Urothelium cell line (cell line): Measurements from ENCODE around the gene TECR.
"Not testable (repeated sequence)": the region's sequence is repeated elsewhere in the genome, so short reads cannot be mapped to it uniquely, and the experiment has no call there.

Experiments
- DNase-seq: peaks from one replicate; pipeline ENCODE4 v3.0.0; 2011; ENCODE audit warnings: low spot score, mixed read lengths
- FAIRE-seq: peaks from 2 replicates; lab custom pipeline; 2011; peaks lifted over from hg19 to GRCh38; lab: Jason Lieb, UNC

The TECR gene

GRCh38 chr19:14533450-14533849 is 4.1 kb downstream of the TECR start:
- FAIRE-seq (no peak), DNase-seq (no peak)

DNA sequence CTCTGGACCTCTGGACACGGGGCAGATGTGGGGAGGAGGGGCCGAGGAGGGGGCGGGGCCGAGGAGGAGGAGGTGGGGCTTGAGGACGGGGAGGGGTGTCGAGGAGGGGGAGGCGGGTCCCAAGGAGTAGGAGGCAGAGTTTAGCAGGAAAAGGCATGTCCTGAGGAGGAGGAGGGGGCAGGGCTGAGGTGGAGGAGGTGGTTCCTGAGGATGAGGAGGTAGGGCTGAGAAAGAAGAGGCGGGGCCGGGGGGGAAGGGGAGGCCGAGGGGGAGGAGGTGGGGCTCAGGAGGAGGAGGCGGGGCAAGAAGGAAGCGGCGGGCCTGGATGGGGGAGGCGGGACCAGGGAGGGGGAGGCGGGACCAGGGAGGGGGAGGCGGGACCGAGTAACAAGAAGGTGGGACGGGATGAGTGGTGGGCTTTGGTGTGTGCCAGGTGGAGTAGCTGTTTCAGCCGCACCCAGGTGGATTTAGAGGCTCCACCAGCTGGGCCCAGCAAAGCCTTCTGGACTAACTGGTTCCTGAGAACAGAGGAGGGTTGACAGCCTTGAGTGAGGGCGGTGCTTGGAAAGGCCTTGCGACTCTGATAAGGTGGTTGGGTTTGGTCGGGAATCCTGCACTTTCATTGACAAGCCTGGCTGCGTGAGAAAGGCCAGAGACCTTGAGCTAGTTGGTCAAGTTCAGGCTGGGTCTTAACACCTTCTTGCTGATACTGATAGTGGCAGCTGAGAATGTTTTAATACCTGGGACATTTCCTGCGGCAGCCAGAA is 7.7 kb downstream of the TECR start:
- FAIRE-seq, result no peak
- peak; percentile 51 for DNase-seq

GRCh38 chr19:14540741-14541525 is 11.5 kb downstream of the TECR start:
- DNase-seq (no peak), FAIRE-seq (no peak)

DNA sequence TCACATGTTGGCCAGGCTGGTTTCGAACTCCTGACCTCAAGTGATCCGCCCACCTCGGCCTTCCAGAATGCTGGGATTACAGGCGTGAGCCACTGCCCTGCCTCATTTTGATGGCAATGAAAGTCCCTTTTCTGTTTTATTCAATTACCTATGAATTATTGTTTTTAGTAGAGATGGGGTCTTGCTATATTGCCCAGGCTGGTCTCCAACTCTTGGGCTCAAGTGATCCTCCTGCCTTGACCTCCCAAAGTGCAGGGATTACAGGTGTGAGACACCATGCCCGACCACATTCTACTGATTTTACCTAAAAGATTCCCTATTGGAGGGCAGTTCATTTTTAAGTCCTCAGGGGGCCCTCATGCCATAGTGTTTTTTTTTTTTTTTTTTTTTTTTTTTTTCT is 12.6 kb downstream of the TECR start:
- FAIRE-seq, DNase-seq: not testable (repeated sequence)

- no peak for DNase-seq
- FAIRE-seq, result no peak
These were observed 13.4 kb downstream of the TECR start for GRCh38 chr19:14542711-14543328.

- DNase-seq, result no peak
- FAIRE-seq, result no peak
These were observed 14.7 kb downstream of the TECR start for GRCh38 chr19:14544047-14544446.

DNA sequence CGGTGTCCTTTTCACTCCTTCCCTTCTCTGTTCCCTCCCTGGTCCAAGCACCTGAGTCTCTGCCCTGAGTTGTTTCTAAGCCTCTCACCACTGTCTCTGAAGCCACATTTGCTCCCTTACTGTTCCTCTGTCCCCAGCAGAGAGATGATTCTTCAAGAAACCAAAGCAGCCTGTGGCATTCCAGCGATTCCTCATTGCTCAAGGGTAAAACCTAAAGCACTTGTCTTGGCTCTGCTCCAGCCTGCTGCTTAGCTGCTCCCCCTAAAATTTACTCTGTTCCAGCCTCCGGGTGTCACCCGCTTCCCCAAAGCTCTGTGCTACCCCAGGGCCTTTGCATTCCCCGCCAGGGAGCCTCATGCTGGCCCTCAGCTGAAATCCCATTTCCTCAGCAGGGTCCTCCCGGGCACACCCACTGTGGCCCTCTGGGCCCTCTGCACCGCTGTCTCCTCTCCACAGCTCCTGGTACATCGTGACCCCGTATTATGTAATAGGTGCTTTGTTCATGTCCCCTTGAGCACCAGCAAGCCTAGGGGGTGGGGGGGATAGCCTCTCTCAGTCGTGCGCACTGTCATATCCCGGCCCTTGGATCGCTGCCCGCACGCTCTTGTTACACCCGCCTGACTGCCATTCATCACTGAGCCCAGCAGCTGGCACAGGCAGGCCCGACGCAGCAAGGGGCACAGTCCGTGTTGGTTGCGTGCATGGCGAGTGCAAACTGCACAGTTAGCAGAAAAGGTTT is 15.8 kb downstream of the TECR start:
- FAIRE-seq (no peak), DNase-seq (no peak)

- FAIRE-seq (no peak), DNase-seq (no peak)
These were observed 16.3 kb downstream of the TECR start for GRCh38 chr19:14545716-14546082.

- DNase-seq, result no peak
- FAIRE-seq, result no peak
These were observed 20.9 kb downstream of the TECR start for GRCh38 chr19:14550201-14550754.

DNA sequence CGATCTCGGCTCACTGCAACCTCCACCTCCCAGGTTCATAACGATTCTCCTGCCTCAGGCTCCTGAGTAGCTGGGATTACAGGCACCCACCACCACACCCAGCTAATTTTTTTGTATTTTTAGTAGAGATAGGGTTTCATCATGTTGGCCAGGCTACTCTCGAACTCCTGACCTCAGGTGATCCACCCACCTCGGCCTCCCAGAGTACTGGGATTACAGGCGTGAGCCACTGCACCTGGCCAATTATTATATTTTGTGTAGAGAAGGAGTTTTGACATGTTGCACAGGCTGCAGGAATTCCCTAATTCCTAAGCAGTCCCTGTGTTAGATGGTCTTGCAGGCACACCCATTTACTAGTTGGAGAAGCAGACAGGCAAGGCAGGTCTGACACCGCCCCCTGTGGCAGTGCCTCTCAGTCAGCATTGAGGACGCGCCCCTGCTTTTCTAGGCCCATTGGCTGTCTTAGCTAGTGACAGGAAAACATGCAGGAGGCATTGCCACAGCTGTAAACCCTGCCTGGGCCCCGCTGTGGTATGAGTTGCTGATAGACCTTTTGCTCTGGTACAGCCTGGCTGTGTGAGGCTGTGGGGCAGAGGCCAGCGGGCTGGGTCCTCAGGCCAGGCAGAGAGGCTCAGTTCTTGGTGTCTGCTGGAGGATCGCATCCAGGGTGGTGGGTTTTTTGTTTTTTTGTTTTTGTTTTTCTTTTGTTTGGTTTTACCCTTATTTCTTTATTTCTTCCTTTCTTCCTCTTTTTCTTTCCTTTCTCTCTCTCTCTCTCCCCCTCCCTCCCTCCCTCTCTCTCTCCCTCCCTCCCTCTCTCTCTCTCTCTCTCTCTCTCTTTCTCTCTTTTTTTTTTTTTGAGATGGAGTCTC is 22.0 kb downstream of the TECR start:
- FAIRE-seq, DNase-seq: not testable (repeated sequence)

DNA sequence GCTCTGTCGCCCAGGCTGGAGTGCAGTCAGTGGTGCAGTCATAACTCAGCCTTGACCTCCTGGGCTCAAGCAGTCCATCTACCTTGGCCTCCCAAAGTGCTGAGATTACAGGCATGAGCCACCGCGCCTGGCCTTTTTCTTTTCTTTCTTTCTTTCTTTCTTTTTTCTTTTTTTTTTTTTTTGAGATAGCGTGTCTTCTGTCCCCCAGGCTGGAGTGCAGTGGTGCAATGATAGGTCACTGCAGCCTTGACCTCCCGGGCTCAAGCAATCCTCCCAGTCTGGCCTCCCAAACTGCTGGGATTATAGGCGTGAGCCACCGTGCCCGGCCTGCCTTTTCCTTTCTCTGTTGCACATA is 22.6 kb downstream of the TECR start:
- FAIRE-seq, DNase-seq: not testable (repeated sequence)

- DNase-seq (no peak), FAIRE-seq (no peak)
These were observed 23.9 kb downstream of the TECR start for GRCh38 chr19:14553042-14553938.

- DNase-seq (no peak), FAIRE-seq (no peak)
These were observed 24.5 kb downstream of the TECR start for GRCh38 chr19:14553939-14554243.

DNA sequence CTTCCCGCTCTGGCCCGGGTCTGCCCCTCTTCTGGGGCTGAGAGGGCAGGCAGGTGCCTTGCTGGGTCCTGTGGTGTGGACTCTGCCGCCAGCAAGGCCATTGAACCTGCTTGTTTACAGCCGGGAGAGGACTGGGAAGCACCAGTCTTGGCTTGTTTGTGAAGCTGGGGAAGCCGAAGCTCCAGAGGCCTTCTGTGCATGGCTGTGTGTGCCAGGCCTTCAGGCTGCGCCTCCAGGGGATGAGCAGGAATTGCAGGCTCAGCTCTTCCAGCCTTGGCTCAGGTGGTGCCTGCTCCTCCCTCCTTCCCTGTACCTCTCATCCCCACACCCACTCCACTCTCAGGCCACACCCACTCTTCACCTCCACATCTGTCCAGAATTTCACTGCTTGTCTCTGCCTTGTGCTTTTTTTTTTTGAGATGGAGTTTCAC is 25.0 kb downstream of the TECR start:
- DNase-seq (no peak), FAIRE-seq (no peak)

DNA sequence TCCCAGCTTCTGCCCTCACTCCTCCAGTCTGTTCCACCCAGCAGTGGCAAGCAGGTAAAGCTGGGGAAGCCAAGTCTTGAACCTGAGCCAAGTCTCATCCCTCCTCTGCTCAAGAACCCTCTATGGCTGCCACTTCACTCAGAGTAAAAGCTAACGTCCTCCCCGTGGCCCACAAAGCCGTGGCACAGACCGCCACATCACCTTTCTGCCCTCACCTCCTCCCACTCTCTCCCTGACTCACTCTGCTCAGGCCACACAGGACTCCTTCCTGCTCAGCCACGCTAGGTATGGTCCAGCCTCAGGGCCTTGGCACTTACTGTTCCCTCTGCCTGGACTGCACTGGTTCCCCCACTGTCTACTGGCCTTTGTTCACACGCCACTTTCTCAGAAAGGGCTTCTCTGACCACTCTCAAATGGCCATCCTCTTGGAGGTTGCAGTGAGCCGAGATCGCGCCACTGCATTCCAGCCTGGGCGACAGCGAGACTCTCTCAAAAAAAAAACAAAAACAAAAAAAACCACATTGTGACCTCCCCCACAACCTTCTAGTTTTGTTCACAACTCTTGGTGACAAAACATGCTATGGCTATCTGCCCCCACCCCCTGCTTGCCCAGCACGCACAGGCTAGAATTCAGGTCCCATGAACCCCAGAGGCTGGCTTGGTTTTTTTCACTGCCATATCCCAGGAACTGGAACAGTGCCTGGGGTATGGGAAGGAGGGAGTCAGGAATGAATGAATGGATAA is 26.7 kb downstream of the TECR start:
- FAIRE-seq (no peak), DNase-seq (no peak)

DNA sequence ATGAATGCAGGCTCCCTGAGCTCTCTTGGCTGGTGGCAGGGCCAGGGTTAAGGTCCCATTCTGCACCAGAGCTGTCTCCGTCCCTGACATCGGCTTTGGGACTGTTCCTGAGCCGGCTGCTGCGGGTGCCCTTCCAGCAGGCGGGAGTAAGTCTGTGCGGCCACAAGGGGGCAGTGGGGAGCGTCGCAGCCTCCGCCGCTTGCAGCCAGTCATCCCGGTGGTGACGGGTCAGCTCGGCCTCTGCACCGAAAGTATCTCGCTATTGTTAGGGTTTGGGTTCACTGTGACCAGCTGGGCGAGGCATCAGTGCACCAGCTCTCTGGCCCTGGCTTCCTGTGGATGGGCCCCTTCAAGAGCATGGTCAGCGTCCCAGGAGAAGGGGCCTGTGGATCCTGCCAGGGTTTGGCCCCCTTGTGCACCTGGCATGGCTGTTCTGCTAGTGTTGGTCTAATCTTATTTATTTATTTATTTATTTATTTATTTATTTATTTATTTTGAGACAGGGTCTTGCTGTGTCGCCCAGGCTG is 27.3 kb downstream of the TECR start:
- FAIRE-seq (no peak), DNase-seq (peak; percentile 79)

GRCh38 chr19:14558370-14559066 is 29.1 kb downstream of the TECR start:
- FAIRE-seq (no peak), DNase-seq (no peak)
